Breast epithelium (tissue), 4 donors: ENCODE data around the gene MINDY4. TPM values are rescaled to one million over a fixed set of nuclear protein-coding genes. Genes with fewer than 3 reads are reported as not detected.

Experiments
- DNase-seq, 2 donors: peaks; one replicate each; pipeline ENCODE4 v3.0.0-alpha.2; 2019; ENCODE audit warnings: low spot score in 2 of 2
- H3K27ac ChIP-seq, 2 donors: fragments of 200-600 bp; sonication (generic) in 1 of 2; one replicate each; pipeline ENCODE4 v1.5.1; 2016 to 2019; ENCODE audit warnings: mild to moderate bottlenecking in 1 of 2
- H3K27me3 ChIP-seq, 2 donors: fragments of 200-600 bp; sonication (generic) in 1 of 2; one replicate each; pipeline versions ENCODE4 v1.5.1 to v1.6.0; 2017 to 2019; ENCODE audit warnings: control low read depth in 1 of 2, mild to moderate bottlenecking in 1 of 2
- H3K36me3 ChIP-seq: fragments of 200-600 bp; one replicate; pipeline ENCODE4 v1.5.1; 2019
- H3K4me1 ChIP-seq, 2 donors: fragments of 200-600 bp; sonication (generic); one replicate each; pipeline ENCODE4 v1.5.1; 2016 to 2019; ENCODE audit warnings: control low read depth in 1 of 2
- H3K4me3 ChIP-seq, 3 donors: fragments of 200-600 bp; sonication (generic); 1 replicate in 2 of 3; 2 replicates in 1 of 3; pipeline ENCODE4 v1.5.1; 2016 to 2019; ENCODE audit warnings: mild to moderate bottlenecking in 3 of 3, moderate library complexity in 2 of 3
- H3K9me3 ChIP-seq, 2 donors: fragments of 200-600 bp; sonication (generic) in 1 of 2; one replicate each; pipeline ENCODE4 v1.5.1; 2016 to 2019; ENCODE audit warnings: control low read depth in 1 of 2
- POLR2A ChIP-seq: fragments of 450-650 bp; IDR thresholded peaks from one replicate; pipeline ENCODE4 v1.6.1; 2016; ENCODE audit warnings: antibody characterized with exemption, mild to moderate bottlenecking, moderate library complexity
- POLR2AphosphoS5 ChIP-seq, 3 donors: sonication (generic); formaldehyde crosslinking; IDR thresholded peaks; one replicate each; pipeline ENCODE4 v1.6.1; 2017; ENCODE audit warnings: antibody characterized with exemption in 3 of 3
- intact Hi-C: fragments of 100-400 bp; cut with DNase I; formaldehyde crosslinking; loops from one replicate; pipeline ENCODE4 v1.15.1; 2023; ENCODE audit warnings: low total_unique reads
- total RNA-seq, 3 donors: library from RNA; depleted of rRNA; stranded (reverse); fragments of >200 nt; gene quantifications; one replicate each; pipeline ENCODE4 v1.1.0, GENCODE V29; 2016
- TF ChIP-seq, protein P1 (sequence below), 3 donors: fragments of 450-650 bp; IDR thresholded peaks; one replicate each; pipeline ENCODE4 v1.5.1; 2016 to 2017; ENCODE audit warnings: antibody characterized with exemption in 3 of 3, mild to moderate bottlenecking in 3 of 3, moderate library complexity in 3 of 3

Gene MINDY4
- total RNA-seq, 3 donors from 2014 or later = 5.6 to 14.9 (median 13.8) TPM

- no peaks in the 10 kb centered on the region for H3K36me3 ChIP-seq
- intact Hi-C loops = no loop called here
Measured at GRCh38 chr7:30743371-30744074, 27.7 kb upstream of the MINDY4 start.

DNA sequence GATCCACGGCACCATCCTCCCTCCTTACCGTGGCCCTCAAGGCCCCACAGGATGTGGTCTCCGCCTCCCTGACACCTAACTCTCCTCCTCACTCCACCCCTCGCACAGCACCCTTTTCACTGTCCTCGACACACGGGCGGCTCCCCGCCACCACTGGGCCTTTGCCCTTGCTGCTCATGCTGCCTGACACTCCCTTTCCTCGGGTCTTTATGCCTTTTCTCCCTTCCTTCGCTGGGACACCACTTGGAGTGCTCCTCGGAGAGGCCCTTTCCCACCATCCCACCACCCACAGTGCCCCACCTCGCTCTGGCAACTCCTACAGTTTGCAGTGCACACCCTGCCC, 27.2 kb upstream of the MINDY4 start:
- DNase-seq = no peak
- no peak overlapping the region for H3K27ac ChIP-seq
- H3K4me3 ChIP-seq = no peak overlapping the region
- H3K27me3 ChIP-seq = no peaks in the 10 kb centered on the region
- no peaks in the 10 kb centered on the region for H3K36me3 ChIP-seq
- TF ChIP-seq, protein P1, sequence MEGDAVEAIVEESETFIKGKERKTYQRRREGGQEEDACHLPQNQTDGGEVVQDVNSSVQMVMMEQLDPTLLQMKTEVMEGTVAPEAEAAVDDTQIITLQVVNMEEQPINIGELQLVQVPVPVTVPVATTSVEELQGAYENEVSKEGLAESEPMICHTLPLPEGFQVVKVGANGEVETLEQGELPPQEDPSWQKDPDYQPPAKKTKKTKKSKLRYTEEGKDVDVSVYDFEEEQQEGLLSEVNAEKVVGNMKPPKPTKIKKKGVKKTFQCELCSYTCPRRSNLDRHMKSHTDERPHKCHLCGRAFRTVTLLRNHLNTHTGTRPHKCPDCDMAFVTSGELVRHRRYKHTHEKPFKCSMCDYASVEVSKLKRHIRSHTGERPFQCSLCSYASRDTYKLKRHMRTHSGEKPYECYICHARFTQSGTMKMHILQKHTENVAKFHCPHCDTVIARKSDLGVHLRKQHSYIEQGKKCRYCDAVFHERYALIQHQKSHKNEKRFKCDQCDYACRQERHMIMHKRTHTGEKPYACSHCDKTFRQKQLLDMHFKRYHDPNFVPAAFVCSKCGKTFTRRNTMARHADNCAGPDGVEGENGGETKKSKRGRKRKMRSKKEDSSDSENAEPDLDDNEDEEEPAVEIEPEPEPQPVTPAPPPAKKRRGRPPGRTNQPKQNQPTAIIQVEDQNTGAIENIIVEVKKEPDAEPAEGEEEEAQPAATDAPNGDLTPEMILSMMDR (IDR thresholded peaks at IDR 0.05) = no peak
- TF ChIP-seq POLR2AphosphoS5 (IDR thresholded peaks at IDR 0.05) = no peak
- TF ChIP-seq POLR2A = no peak
- no peaks in the 10 kb centered on the region for H3K9me3 ChIP-seq
- no peaks in the 10 kb centered on the region for H3K4me1 ChIP-seq
- intact Hi-C loops = no loop called here

More at GRCh38 chr7:30743371-30744074, 27.7 kb upstream of the MINDY4 start:
- Histone ChIP-seq H3K4me3 (no peak overlapping the region), H3K27me3 (no peaks in the 10 kb centered on the region), H3K4me1 (no peaks in the 10 kb centered on the region), H3K27ac (no peak overlapping the region), H3K9me3 (no peaks in the 10 kb centered on the region)
- no peak for DNase-seq
- TF ChIP-seq POLR2A (no peak), POLR2AphosphoS5 (IDR thresholded peaks at IDR 0.05) (no peak)
- TF ChIP-seq, protein P1 (IDR thresholded peaks at IDR 0.05) = no peak

- peak overlapping the region in 1 of 2 donors; percentile 12 for H3K27ac ChIP-seq
Measured at GRCh38 chr7:30745261-30745941, 25.8 kb upstream of the MINDY4 start.

DNA sequence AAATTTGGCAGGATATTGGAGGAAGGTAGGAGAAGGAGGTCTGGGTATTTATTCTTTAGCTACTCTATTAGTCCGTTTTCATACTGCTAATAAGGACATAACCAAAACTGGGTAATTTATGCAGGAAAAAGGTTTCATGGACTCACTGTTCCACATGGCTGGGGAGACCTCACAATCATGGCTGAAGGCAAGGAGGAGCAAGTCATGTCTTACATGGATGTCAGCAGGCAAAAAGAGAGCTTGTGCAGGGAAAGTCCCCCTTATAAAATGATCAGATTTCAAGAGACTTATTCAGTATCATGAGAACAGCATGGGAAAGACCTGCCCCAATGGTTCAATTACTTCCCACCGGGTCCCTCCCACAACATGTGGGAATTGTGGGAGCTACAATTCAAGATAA, 21.2 kb upstream of the MINDY4 start:
- intact Hi-C loops = no loop called here
- H3K4me1 ChIP-seq = no peaks in the 10 kb centered on the region
- TF ChIP-seq, protein P1 (IDR thresholded peaks at IDR 0.05) = no peak
- TF ChIP-seq POLR2A = no peak
- TF ChIP-seq POLR2AphosphoS5 (IDR thresholded peaks at IDR 0.05) = no peak
- peaks cover 0 to 4% of the 10 kb centered on the region in 2 donors for H3K9me3 ChIP-seq
- no peak for DNase-seq
- no peak overlapping the region for H3K4me3 ChIP-seq
- no peaks in the 10 kb centered on the region for H3K36me3 ChIP-seq
- no peaks in the 10 kb centered on the region for H3K27me3 ChIP-seq
- H3K27ac ChIP-seq = peak overlapping the region; percentile 21 to 78

More at GRCh38 chr7:30745261-30745941, 25.8 kb upstream of the MINDY4 start:
- intact Hi-C loops = no loop called here
- no peaks in the 10 kb centered on the region for H3K4me1 ChIP-seq
- no peak for TF ChIP-seq POLR2AphosphoS5 (IDR thresholded peaks at IDR 0.05)
- TF ChIP-seq POLR2A = no peak
- TF ChIP-seq, protein P1 (IDR thresholded peaks at IDR 0.05) = no peak
- peaks cover 0 to 4% of the 10 kb centered on the region in 2 donors for H3K9me3 ChIP-seq
- DNase-seq = no peak
- H3K4me3 ChIP-seq = no peak overlapping the region
- no peaks in the 10 kb centered on the region for H3K27me3 ChIP-seq
- H3K36me3 ChIP-seq = no peaks in the 10 kb centered on the region
